ENCODE results near the gene ANGPTL2. TPM values are rescaled to one million over a fixed set of nuclear protein-coding genes. Genes with fewer than 3 reads are reported as not detected.

Gene ANGPTL2
- total RNA-seq, 5 donors from 2014 or later (not counting 1 experiment from before 2014, with no cell fraction given) = 0.10 to 0.82 (median 0.13) TPM; not detected in 2

- Mint-ChIP-seq H3K27ac (no peak overlapping the region), H3K4me1 (no peaks in the 10 kb centered on the region), H3K36me3 (peaks cover under 1% of the 10 kb centered on the region), H3K9me3 (peaks cover 0 to under 1% (median 0%) of the 10 kb centered on the region in 3 donors), H3K4me3 (no peak overlapping the region), H3K27me3 (no peaks in the 10 kb centered on the region)
- Histone ChIP-seq H3K4me3 (ENCODE audit: control insufficient read depth in 1 of 2, extremely low read depth in 1 of 2, low read length in 1 of 2) (no peak overlapping the region), H3K27me3 (replicated peaks in 1 of 2; ENCODE audit: control insufficient read depth in 2 of 2, extremely low read depth in 1 of 2, insufficient read depth in 2 of 2, low read length in 1 of 2) (peaks cover 0 to 1% of the 10 kb centered on the region in 2 experiments), H3K27ac (ENCODE audit: low read length) (no peak overlapping the region), H3K36me3 (ENCODE audit: control insufficient read depth in 2 of 2, extremely low read depth in 1 of 2, insufficient read depth in 1 of 2, low read length in 1 of 2) (no peaks in the 10 kb centered on the region), H3K4me1 (ENCODE audit: control insufficient read depth in 1 of 2, extremely low read depth in 1 of 2, insufficient read depth in 2 of 2, low read length in 2 of 2) (no peaks in the 10 kb centered on the region), H3K9me3 (no peaks in the 10 kb centered on the region)
- 85% methylated on average over 6 of the region's 9 CpGs for WGBS (ENCODE audit: insufficient coverage)
- ChIA-PET POLR2A (no interaction called here), CTCF (interaction anchor here in 1 of 2 donors (0.6 kb wide), 1 partner anchor 470 kb away, joined by 4 read pairs; no protein-coding TSS in a partner anchor)
- ATAC-seq (replicated peaks in 1 of 4) = no peak
- no peak for DNase-seq
Observed at GRCh38 chr9:127140842-127141675, 18.6 kb upstream of the ANGPTL2 start.

DNA sequence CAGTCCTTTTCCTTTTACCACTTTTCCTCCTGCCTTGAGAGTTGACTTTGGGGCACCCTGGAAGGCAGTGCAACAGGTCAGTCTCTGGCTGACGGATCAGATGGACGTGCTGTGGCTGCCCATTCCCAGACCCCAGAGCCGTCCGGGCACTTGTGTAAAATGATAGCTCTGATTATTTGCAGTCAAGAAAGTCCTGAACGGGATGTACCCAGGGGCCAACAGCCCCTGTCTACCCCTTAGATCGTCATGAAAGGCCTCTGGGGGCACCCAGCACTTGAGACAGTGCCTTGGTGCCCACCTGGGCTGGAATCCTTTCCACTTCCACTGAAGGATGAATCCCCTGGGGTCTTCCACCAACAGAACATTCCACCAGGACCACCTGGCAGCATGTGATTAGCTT lies 17.7 kb upstream of the ANGPTL2 start:
- Histone ChIP-seq H3K36me3 (ENCODE audit: control insufficient read depth in 2 of 2, extremely low read depth in 1 of 2, insufficient read depth in 1 of 2, low read length in 1 of 2) (no peaks in the 10 kb centered on the region), H3K27ac (ENCODE audit: low read length) (no peak overlapping the region), H3K4me3 (ENCODE audit: control insufficient read depth in 1 of 2, extremely low read depth in 1 of 2, low read length in 1 of 2) (no peak overlapping the region), H3K9me3 (no peaks in the 10 kb centered on the region), H3K27me3 (replicated peaks in 1 of 2; ENCODE audit: control insufficient read depth in 2 of 2, extremely low read depth in 1 of 2, insufficient read depth in 2 of 2, low read length in 1 of 2) (peaks cover 0 to 3% of the 10 kb centered on the region in 2 experiments), H3K4me1 (ENCODE audit: control insufficient read depth in 1 of 2, extremely low read depth in 1 of 2, insufficient read depth in 2 of 2, low read length in 2 of 2) (no peaks in the 10 kb centered on the region)
- ATAC-seq (replicated peaks in 1 of 4) (no peak), DNase-seq (no peak)
- H3K36me3 Mint-ChIP-seq = no peaks in the 10 kb centered on the region
- ChIA-PET POLR2A (no interaction called here), CTCF (no interaction called here)
- H3K27ac Mint-ChIP-seq = no peak overlapping the region
- no peak overlapping the region for H3K4me3 Mint-ChIP-seq
- no peaks in the 10 kb centered on the region for H3K27me3 Mint-ChIP-seq
- H3K4me1 Mint-ChIP-seq = no peaks in the 10 kb centered on the region
- 100% methylated on average over 4 of the region's 6 CpGs for WGBS (ENCODE audit: insufficient coverage)
- H3K9me3 Mint-ChIP-seq = no peaks in the 10 kb centered on the region

GRCh38 chr9:127139775-127140174 lies 17.3 kb upstream of the ANGPTL2 start:
- H3K36me3 Mint-ChIP-seq = no peaks in the 10 kb centered on the region
- 90% methylated on average over 2 of the region's 6 CpGs for WGBS (ENCODE audit: insufficient coverage)
- no peaks in the 10 kb centered on the region for H3K27me3 Mint-ChIP-seq
- ChIA-PET CTCF (no interaction called here), POLR2A (no interaction called here)
- no peak overlapping the region for H3K27ac Mint-ChIP-seq
- H3K9me3 Mint-ChIP-seq = no peaks in the 10 kb centered on the region
- H3K4me3 Mint-ChIP-seq = no peak overlapping the region
- Histone ChIP-seq H3K27ac (ENCODE audit: low read length) (no peak overlapping the region), H3K9me3 (no peaks in the 10 kb centered on the region), H3K4me1 (ENCODE audit: control insufficient read depth in 1 of 2, extremely low read depth in 1 of 2, insufficient read depth in 2 of 2, low read length in 2 of 2) (no peaks in the 10 kb centered on the region), H3K27me3 (replicated peaks in 1 of 2; ENCODE audit: control insufficient read depth in 2 of 2, extremely low read depth in 1 of 2, insufficient read depth in 2 of 2, low read length in 1 of 2) (peaks cover 0 to 3% of the 10 kb centered on the region in 2 experiments), H3K36me3 (ENCODE audit: control insufficient read depth in 2 of 2, extremely low read depth in 1 of 2, insufficient read depth in 1 of 2, low read length in 1 of 2) (no peaks in the 10 kb centered on the region), H3K4me3 (ENCODE audit: control insufficient read depth in 1 of 2, extremely low read depth in 1 of 2, low read length in 1 of 2) (no peak overlapping the region)
- ATAC-seq (replicated peaks in 1 of 4) = no peak
- DNase-seq = no peak
- no peaks in the 10 kb centered on the region for H3K4me1 Mint-ChIP-seq

DNA sequence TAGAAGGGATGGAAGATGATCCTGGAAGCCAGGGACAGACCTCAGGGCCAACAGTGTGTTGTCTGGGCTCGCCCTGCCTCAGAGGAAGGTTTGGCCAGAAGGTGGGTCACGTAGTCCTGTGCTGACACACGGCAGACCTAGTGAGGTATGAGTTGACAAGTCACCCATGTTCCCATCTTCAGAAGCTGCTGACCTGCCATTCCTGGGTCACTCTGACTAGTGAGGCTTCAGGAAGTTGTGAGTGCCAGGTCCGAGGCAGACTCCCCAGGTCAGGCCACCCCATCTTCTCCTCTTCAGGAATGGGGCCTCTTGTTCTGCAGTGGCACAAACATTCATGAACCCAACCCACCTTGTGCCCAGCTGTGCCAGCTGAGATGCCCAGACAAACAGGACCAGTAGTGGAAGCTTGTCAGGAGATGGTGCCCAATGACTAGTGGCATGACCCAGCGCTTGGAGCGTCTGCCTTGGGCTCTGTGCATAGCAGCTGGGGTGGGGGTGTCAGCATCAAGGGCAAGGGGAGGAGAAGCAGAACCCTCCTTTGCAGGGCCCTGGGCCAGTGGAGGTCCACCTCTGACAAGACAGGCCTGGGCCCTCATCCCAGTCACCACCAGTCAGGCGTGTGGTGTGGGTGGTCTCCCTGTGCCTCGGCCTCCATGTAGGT lies 16.8 kb upstream of the ANGPTL2 start:
- peaks cover 2% of the 10 kb centered on the region for H3K36me3 Mint-ChIP-seq
- H3K4me3 Mint-ChIP-seq = no peak overlapping the region
- H3K27me3 ChIP-seq (replicated peaks in 1 of 2; ENCODE audit: control insufficient read depth in 2 of 2, extremely low read depth in 1 of 2, insufficient read depth in 2 of 2, low read length in 1 of 2) = peaks cover 0 to 3% of the 10 kb centered on the region in 2 experiments
- WGBS (ENCODE audit: insufficient coverage) = 82% methylated on average over 3 of the region's 8 CpGs
- H3K27ac ChIP-seq (ENCODE audit: low read length) = no peak overlapping the region
- no peak overlapping the region for H3K4me3 ChIP-seq (ENCODE audit: control insufficient read depth in 1 of 2, extremely low read depth in 1 of 2, low read length in 1 of 2)
- H3K9me3 ChIP-seq = no peaks in the 10 kb centered on the region
- DNase-seq (no peak), ATAC-seq (replicated peaks in 1 of 4) (no peak)
- POLR2A ChIA-PET = no interaction called here
- H3K4me1 ChIP-seq (ENCODE audit: control insufficient read depth in 1 of 2, extremely low read depth in 1 of 2, insufficient read depth in 2 of 2, low read length in 2 of 2) = no peaks in the 10 kb centered on the region
- CTCF ChIA-PET = no interaction called here
- H3K36me3 ChIP-seq (ENCODE audit: control insufficient read depth in 2 of 2, extremely low read depth in 1 of 2, insufficient read depth in 1 of 2, low read length in 1 of 2) = no peaks in the 10 kb centered on the region
- H3K4me1 Mint-ChIP-seq = no peaks in the 10 kb centered on the region
- H3K27me3 Mint-ChIP-seq = peaks cover 0 to 4% of the 10 kb centered on the region in 2 donors
- no peak overlapping the region for H3K27ac Mint-ChIP-seq
- no peaks in the 10 kb centered on the region for H3K9me3 Mint-ChIP-seq

DNA sequence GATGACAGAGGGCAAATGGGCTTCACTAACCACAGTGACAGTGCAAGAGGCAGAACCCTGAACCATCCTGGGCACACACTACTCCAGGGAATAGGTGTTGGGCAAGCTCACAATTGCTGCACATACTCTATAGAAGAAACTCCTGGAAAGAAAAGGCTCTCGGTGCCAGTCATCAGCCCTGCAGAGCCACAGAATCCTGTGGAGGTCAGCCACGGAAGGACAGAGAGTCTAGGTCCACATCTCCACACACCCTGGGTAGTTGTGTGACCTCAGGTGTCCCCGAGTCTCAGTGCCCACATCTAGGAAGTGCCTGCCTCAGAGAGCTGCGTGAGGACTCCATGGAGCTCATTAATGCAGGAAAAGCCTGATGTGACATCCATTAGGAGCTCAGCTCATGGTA lies 16.0 kb upstream of the ANGPTL2 start:
- WGBS (ENCODE audit: insufficient coverage) = 73% methylated on average over 2 of the region's 4 CpGs
- no peak overlapping the region for H3K27ac Mint-ChIP-seq

DNA sequence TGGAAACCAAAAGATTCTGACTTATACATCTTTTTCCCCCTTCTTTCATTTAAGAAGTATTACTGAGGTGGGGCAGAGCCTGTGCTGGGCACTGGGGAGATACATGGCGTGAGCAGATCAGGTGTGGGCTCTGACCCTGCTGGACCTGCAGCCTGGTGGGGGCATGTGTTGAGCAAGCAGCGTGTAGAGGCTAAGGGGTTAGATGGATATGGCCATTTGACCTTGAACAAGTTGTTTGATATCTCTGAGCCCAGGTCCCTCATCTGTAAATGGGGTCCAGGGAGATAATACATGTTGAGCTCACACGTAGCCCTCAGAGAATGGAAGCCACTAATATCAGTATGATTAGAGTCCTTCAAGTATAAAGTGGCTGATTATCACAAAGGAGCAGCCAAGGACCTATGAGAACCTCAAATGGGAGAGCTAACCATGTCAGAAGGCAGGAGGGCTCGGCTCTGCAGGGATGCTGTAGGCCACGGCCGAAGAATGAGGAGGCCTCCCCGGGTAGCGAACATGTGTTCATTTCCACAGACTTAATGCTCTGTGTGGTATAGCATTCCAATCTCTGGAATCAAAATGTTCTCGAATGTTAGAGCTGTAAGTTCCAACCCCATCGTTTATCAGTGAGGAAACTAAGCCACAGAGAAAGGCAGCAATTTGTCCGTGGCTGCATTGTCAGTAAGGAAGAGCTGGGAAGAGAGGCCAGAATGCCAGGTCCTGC lies 15.4 kb upstream of the ANGPTL2 start:
- Histone ChIP-seq H3K27me3 (replicated peaks in 1 of 2; ENCODE audit: control insufficient read depth in 2 of 2, extremely low read depth in 1 of 2, insufficient read depth in 2 of 2, low read length in 1 of 2) (peaks cover 0 to 9% of the 10 kb centered on the region in 2 experiments), H3K4me3 (ENCODE audit: control insufficient read depth in 1 of 2, extremely low read depth in 1 of 2, low read length in 1 of 2) (no peak overlapping the region), H3K9me3 (no peaks in the 10 kb centered on the region), H3K27ac (ENCODE audit: low read length) (no peak overlapping the region), H3K4me1 (ENCODE audit: control insufficient read depth in 1 of 2, extremely low read depth in 1 of 2, insufficient read depth in 2 of 2, low read length in 2 of 2) (no peaks in the 10 kb centered on the region), H3K36me3 (ENCODE audit: control insufficient read depth in 2 of 2, extremely low read depth in 1 of 2, insufficient read depth in 1 of 2, low read length in 1 of 2) (no peaks in the 10 kb centered on the region)
- Mint-ChIP-seq H3K4me1 (no peaks in the 10 kb centered on the region), H3K27ac (no peak overlapping the region), H3K9me3 (no peaks in the 10 kb centered on the region), H3K36me3 (peaks cover 4% of the 10 kb centered on the region), H3K4me3 (no peak overlapping the region), H3K27me3 (peaks cover 0 to 6% of the 10 kb centered on the region in 2 donors)
- WGBS (ENCODE audit: insufficient coverage) = 95% methylated on average over 9 of the region's 11 CpGs
- peak in 1 of 35 experiments; percentile 14 for DNase-seq
- ChIA-PET CTCF (no interaction called here), POLR2A (no interaction called here)
- no peak for ATAC-seq (replicated peaks in 1 of 4)

More for the DNA sequence above, 16.0 kb upstream of the ANGPTL2 start:
- ATAC-seq (replicated peaks in 1 of 4) (no peak), DNase-seq (peak in 1 of 35 experiments; percentile 4)
- no peaks in the 10 kb centered on the region for H3K9me3 Mint-ChIP-seq
- peaks cover 0 to 6% of the 10 kb centered on the region in 2 donors for H3K27me3 Mint-ChIP-seq
- POLR2A ChIA-PET = no interaction called here
- Histone ChIP-seq H3K36me3 (ENCODE audit: control insufficient read depth in 2 of 2, extremely low read depth in 1 of 2, insufficient read depth in 1 of 2, low read length in 1 of 2) (no peaks in the 10 kb centered on the region), H3K4me1 (ENCODE audit: control insufficient read depth in 1 of 2, extremely low read depth in 1 of 2, insufficient read depth in 2 of 2, low read length in 2 of 2) (no peaks in the 10 kb centered on the region), H3K4me3 (ENCODE audit: control insufficient read depth in 1 of 2, extremely low read depth in 1 of 2, low read length in 1 of 2) (no peak overlapping the region), H3K9me3 (no peaks in the 10 kb centered on the region), H3K27me3 (replicated peaks in 1 of 2; ENCODE audit: control insufficient read depth in 2 of 2, extremely low read depth in 1 of 2, insufficient read depth in 2 of 2, low read length in 1 of 2) (peaks cover 0 to 7% of the 10 kb centered on the region in 2 experiments), H3K27ac (ENCODE audit: low read length) (no peak overlapping the region)
- no peaks in the 10 kb centered on the region for H3K4me1 Mint-ChIP-seq
- CTCF ChIA-PET = no interaction called here
- no peak overlapping the region for H3K4me3 Mint-ChIP-seq
- peaks cover 4% of the 10 kb centered on the region for H3K36me3 Mint-ChIP-seq

Data from T-cell (primary cell).